CD14-positive monocyte (primary cell): Measurements from ENCODE around the gene NUP50. TPM values are rescaled to one million over a fixed set of nuclear protein-coding genes. Genes with fewer than 3 reads are reported as not detected.

Source experiments
- DNase-seq, 3 donors: peaks; one replicate each; pipeline ENCODE4 v3.0.0-alpha.2; 2011 to 2022
- H2AFZ ChIP-seq: 2 replicates; pipeline ENCODE4 v1.6.0; 2012; ENCODE audit warnings: mild to moderate bottlenecking, low read depth, low read length, inconsistent platforms; ENCODE audit not compliant: insufficient read depth, poor library complexity, severe bottlenecking
- H3K27ac ChIP-seq, 2 donors: 1 replicate in 1 of 2; 2 replicates in 1 of 2; pipeline ENCODE4 v1.5.1; 2012 to 2013; ENCODE audit warnings: low read length in 2 of 2, control low read depth in 1 of 2, inconsistent platforms in 1 of 2, low read depth in 1 of 2, mild to moderate bottlenecking in 1 of 2
- H3K27me3 ChIP-seq, 2 donors: one replicate each; pipeline versions ENCODE4 v1.6.0 to v1.6.1; 2011 to 2013; ENCODE audit warnings: low read length in 2 of 2; ENCODE audit not compliant: control insufficient read depth in 2 of 2, insufficient read depth in 2 of 2
- H3K36me3 ChIP-seq, 2 donors: replicated peaks in 1 of 2; 1 replicate in 1 of 2; 2 replicates in 1 of 2; pipeline versions ENCODE4 v1.5.1 to v1.6.1; 2012 to 2013; ENCODE audit warnings: low read length in 2 of 2, control low read depth in 1 of 2, inconsistent platforms in 1 of 2, mild to moderate bottlenecking in 1 of 2; ENCODE audit not compliant: insufficient read depth in 2 of 2, control insufficient read depth in 1 of 2
- H3K4me1 ChIP-seq, 2 donors: 1 replicate in 1 of 2; 2 replicates in 1 of 2; pipeline versions ENCODE4 v1.5.1 to v1.6.1; 2012 to 2013; ENCODE audit warnings: low read length in 2 of 2, control low read depth in 1 of 2, inconsistent platforms in 1 of 2, mild to moderate bottlenecking in 1 of 2, moderate library complexity in 1 of 2; ENCODE audit not compliant: insufficient read depth in 2 of 2, control insufficient read depth in 1 of 2
- H3K4me2 ChIP-seq: replicated peaks from 2 replicates; pipeline ENCODE3; 2012; ENCODE audit warnings: low read length, moderate library complexity, mild to moderate bottlenecking; ENCODE audit not compliant: poor library complexity, severe bottlenecking; ENCODE audit errors: extremely low read depth
- H3K4me3 ChIP-seq, 3 experiments: fragments of 200-600 bp in 1 of 3; sonication (generic) in 1 of 3; replicated peaks in 1 of 3; 1 replicate in 2 of 3; 2 replicates in 1 of 3; pipeline ENCODE4 v1.5.1; 2011 to 2013; ENCODE audit warnings: low read length in 3 of 3, mild to moderate bottlenecking in 3 of 3, control low read depth in 2 of 3, low read depth in 2 of 3, inconsistent platforms in 1 of 3, moderate library complexity in 1 of 3
- H3K79me2 ChIP-seq: 2 replicates; pipeline ENCODE4 v1.6.0; 2012; ENCODE audit warnings: mild to moderate bottlenecking, control low read depth, inconsistent platforms, low read length, moderate library complexity; ENCODE audit not compliant: insufficient read depth
- H3K9ac ChIP-seq: 2 replicates; pipeline ENCODE4 v1.6.0; 2017; ENCODE audit warnings: low read length, mild to moderate bottlenecking; ENCODE audit not compliant: insufficient read depth, poor library complexity, severe bottlenecking
- H3K9me3 ChIP-seq, 2 donors: replicated peaks in 1 of 2; 1 replicate in 1 of 2; 2 replicates in 1 of 2; pipeline versions ENCODE4 v1.5.1 to v1.6.1; 2012 to 2013; ENCODE audit warnings: low read length in 2 of 2, control low read depth in 1 of 2; ENCODE audit not compliant: control insufficient read depth in 1 of 2, insufficient read depth in 1 of 2
- H4K20me1 ChIP-seq: 2 replicates; pipeline ENCODE4 v1.6.0; 2012; ENCODE audit warnings: mild to moderate bottlenecking, low read length, control low read depth, moderate library complexity; ENCODE audit not compliant: insufficient read depth
- H3K27ac Mint-ChIP-seq, 7 donors: one replicate each; pipeline ENCODE4 v1.8.0; 2020; ENCODE audit warnings: mild to moderate bottlenecking in 7 of 7, mixed read lengths in 7 of 7, moderate library complexity in 6 of 7, inconsistent platforms in 2 of 7
- H3K27me3 Mint-ChIP-seq, 3 donors: one replicate each; pipeline ENCODE4 v1.8.0; 2021 to 2022; ENCODE audit warnings: low read depth in 3 of 3, mild to moderate bottlenecking in 3 of 3, mixed read lengths in 3 of 3, moderate library complexity in 3 of 3, inconsistent platforms in 1 of 3
- H3K36me3 Mint-ChIP-seq, 2 donors: one replicate each; pipeline ENCODE4 v1.8.0; 2020; ENCODE audit warnings: mixed read lengths in 2 of 2, inconsistent platforms in 1 of 2, mild to moderate bottlenecking in 1 of 2
- H3K4me1 Mint-ChIP-seq: one replicate; pipeline ENCODE4 v1.8.0; 2020; ENCODE audit warnings: mild to moderate bottlenecking, mixed read lengths
- H3K4me3 Mint-ChIP-seq, 2 donors: one replicate each; pipeline ENCODE4 v1.8.0; 2020; ENCODE audit warnings: mild to moderate bottlenecking in 2 of 2, mixed read lengths in 2 of 2, moderate library complexity in 1 of 2
- H3K9me3 Mint-ChIP-seq, 7 donors: one replicate each; pipeline ENCODE4 v1.8.0; 2020 to 2022; ENCODE audit warnings: mixed read lengths in 7 of 7, mild to moderate bottlenecking in 6 of 7, moderate library complexity in 6 of 7, inconsistent platforms in 2 of 7
- CTCF ChIP-seq: fragments of 200-600 bp; IDR thresholded peaks from one replicate; pipeline ENCODE4 v1.8.0; 2022; ENCODE audit warnings: antibody characterized with exemption, mild to moderate bottlenecking
- WGBS: methylation state at CpG from one replicate; pipeline ENCODE4 v1.1.5; 2013; ENCODE audit warnings: missing lambda C conversion rate; ENCODE audit not compliant: insufficient coverage; 5-methylcytosine and 5-hydroxymethylcytosine counted together
- intact Hi-C, 2 donors: fragments of 100-400 bp; cut with micrococcal nuclease; formaldehyde crosslinking; loops; one replicate each; pipeline versions ENCODE4 v1.15.0 to v1.15.1; 2023
- polyA plus RNA-seq, 3 donors: library from polyadenylated mRNA; depleted of rRNA in 1 of 3; unstranded in 2 of 3; stranded (reverse) in 1 of 3; fragments of 300-500 nt in 2 of 3; fragments of >200 nt in 1 of 3; fragmentation: Illumina TruSeq in 2 of 3; gene quantifications; 1 replicate in 2 of 3; 2 replicates in 1 of 3; pipeline ENCODE4 v1.2.3, GENCODE V29; 2012 to 2021

Gene NUP50
- polyA plus RNA-seq, 3 donors: 23.4 to 28.4 (median 26.9) TPM

DNA sequence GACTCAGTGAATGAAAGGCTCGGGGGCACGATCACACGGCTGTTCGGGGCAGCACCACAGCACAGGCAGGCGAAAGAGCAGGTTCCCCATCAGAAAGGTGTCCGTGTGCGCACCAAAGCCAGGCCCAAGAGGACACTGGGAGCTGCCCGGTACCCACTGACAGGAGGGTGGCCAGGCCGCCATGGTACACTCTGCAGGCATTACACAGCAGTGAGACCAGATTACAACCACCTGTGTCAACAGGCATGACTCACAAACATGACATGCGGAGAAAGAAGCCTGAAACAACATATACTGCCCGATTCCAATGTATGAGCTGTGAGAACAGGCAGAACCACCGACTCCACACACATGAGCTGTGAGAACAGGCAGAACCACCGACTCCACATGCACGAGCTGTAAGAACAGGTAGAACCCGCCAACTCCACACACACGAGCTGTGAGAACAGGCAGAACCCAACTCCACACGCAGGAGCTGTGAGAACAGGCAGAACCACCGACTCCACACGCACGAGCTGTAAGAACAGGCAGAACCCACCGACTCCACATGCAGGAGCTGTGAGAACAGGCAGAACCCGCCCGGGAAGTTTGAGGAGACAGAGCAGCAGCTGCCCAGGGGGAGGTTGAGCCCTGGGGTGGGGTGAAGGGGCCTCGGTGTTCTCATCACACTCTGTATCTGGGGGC, 44.4 kb downstream of the NUP50 start:
- H3K36me3 Mint-ChIP-seq: peaks cover 62 to 82% of the 10 kb centered on the region in 2 donors
- DNase-seq: no peak
- peaks cover 18% of the 10 kb centered on the region for H3K4me1 Mint-ChIP-seq
- no peak overlapping the region for H3K4me3 Mint-ChIP-seq
- peaks cover 75 to 87% of the 10 kb centered on the region in 2 donors for H3K36me3 ChIP-seq
- H3K9me3 ChIP-seq: no peaks in the 10 kb centered on the region
- H3K27ac Mint-ChIP-seq: peak overlapping the region; percentile 6 to 73 (median 54)
- peaks cover 0 to 2% (median under 1%) of the 10 kb centered on the region in 3 donors for H3K27me3 Mint-ChIP-seq
- peaks cover 100% of the 10 kb centered on the region for H4K20me1 ChIP-seq
- peaks cover 0 to 2% (median 0%) of the 10 kb centered on the region in 7 donors for H3K9me3 Mint-ChIP-seq
- intact Hi-C loops: loop anchor here (5.0 kb wide), 2 partner anchors 34 to 36 kb away; partner anchors contain the start of gene KIAA0930 (in 1 of the 2)
- peaks cover 99% of the 10 kb centered on the region for H3K79me2 ChIP-seq
- no peak overlapping the region for H3K9ac ChIP-seq
- H3K4me1 ChIP-seq: peaks cover 16% of the 10 kb centered on the region in 2 donors
- peak overlapping the region in 1 of 2 donors; percentile 98 for H3K27ac ChIP-seq
- TF ChIP-seq CTCF: no peak
- H3K4me3 ChIP-seq: no peak overlapping the region
- H3K4me2 ChIP-seq: no peak overlapping the region
- H2AFZ ChIP-seq: no peak overlapping the region
- no peaks in the 10 kb centered on the region for H3K27me3 ChIP-seq
- WGBS: 96% methylated on average over 19 of the region's 24 CpGs

- no peak for DNase-seq
- no peak overlapping the region for H2AFZ ChIP-seq
- H3K9me3 Mint-ChIP-seq: peaks cover 0 to 2% (median 0%) of the 10 kb centered on the region in 7 donors
- peaks cover 62 to 78% of the 10 kb centered on the region in 2 donors for H3K36me3 Mint-ChIP-seq
- H3K4me1 ChIP-seq: peaks cover 21 to 22% of the 10 kb centered on the region in 2 donors
- no peaks in the 10 kb centered on the region for H3K27me3 ChIP-seq
- TF ChIP-seq CTCF: no peak
- no peak overlapping the region for H3K4me3 Mint-ChIP-seq
- no peaks in the 10 kb centered on the region for H3K9me3 ChIP-seq
- peaks cover 100% of the 10 kb centered on the region for H4K20me1 ChIP-seq
- H3K9ac ChIP-seq: no peak overlapping the region
- peak overlapping the region in 1 of 2 donors; percentile 98 for H3K27ac ChIP-seq
- peaks cover 0 to 2% (median 1%) of the 10 kb centered on the region in 3 donors for H3K27me3 Mint-ChIP-seq
- peaks cover 24% of the 10 kb centered on the region for H3K4me1 Mint-ChIP-seq
- peaks cover 99% of the 10 kb centered on the region for H3K79me2 ChIP-seq
- peaks cover 70 to 82% of the 10 kb centered on the region in 2 donors for H3K36me3 ChIP-seq
- no peak overlapping the region for H3K4me2 ChIP-seq
- intact Hi-C loops: loop anchor here (5.0 kb wide), 2 partner anchors 34 to 36 kb away; partner anchors contain the start of gene KIAA0930 (in 1 of the 2)
- no peak overlapping the region for H3K4me3 ChIP-seq
- H3K27ac Mint-ChIP-seq: peak overlapping the region in 4 of 7 donors; percentile 30 to 73 (median 48)
- WGBS: 89% methylated on average over 6 of the region's 10 CpGs
Measured at GRCh38 chr22:45208696-45208992, 44.9 kb downstream of the NUP50 start.
